ENCODE measurements around the gene ARHGAP18.

GRCh38 chr6:129701721-129702455 lies 8.1 kb downstream of the ARHGAP18 start:
- TF ChIP-seq CTCF (IDR thresholded peaks at IDR 0.05 in 4 of 5, conservative IDR thresholded peaks at IDR 0.05 in 1 of 5) (no peak), POLR2A (IDR thresholded peaks at IDR 0.05) (no peak)

Measured in gastrocnemius medialis (tissue), 4 donors.